Heart left ventricle (tissue), 16 donors: Measurements from ENCODE around the gene ZBTB7B. TPM values are rescaled to one million over a fixed set of nuclear protein-coding genes. Genes with fewer than 3 reads are reported as not detected.
A peak's percentile ranks its signal among the peaks of the same experiment; 100 is the strongest.
"Not testable (repeated sequence)": the region's sequence is repeated elsewhere in the genome, so short reads cannot be mapped to it uniquely, and the experiment has no call there.

Source experiments
- ATAC-seq, 4 donors: fragments of 200-7000 bp; cut with Tn5 transposase; one replicate each; pipeline ENCODE4 v1.9.1; 2020 to 2022; ENCODE audit warnings: moderate library complexity in 4 of 4, mild to moderate bottlenecking in 3 of 4, moderate number of reproducible peaks in 1 of 4
- DNase-seq, 5 donors: peaks; one replicate each; pipeline ENCODE4 v3.0.0-alpha.2; 2020
- H3K27ac ChIP-seq, 12 donors: fragments of 200-600 bp; sonication (generic) in 4 of 12; one replicate each; pipeline versions ENCODE4 v1.5.0 to v1.8.0; 2016 to 2022; ENCODE audit warnings: mild to moderate bottlenecking in 2 of 12
- H3K27me3 ChIP-seq, 9 donors: fragments of 200-600 bp; sonication (generic) in 2 of 9; one replicate each; pipeline versions ENCODE4 v1.5.1 to v1.8.0; 2016 to 2022; ENCODE audit warnings: mild to moderate bottlenecking in 3 of 9
- H3K36me3 ChIP-seq, 9 donors: fragments of 200-600 bp; sonication (generic) in 2 of 9; one replicate each; pipeline versions ENCODE4 v1.5.0 to v1.8.0; 2018 to 2022; ENCODE audit warnings: mild to moderate bottlenecking in 2 of 9
- H3K4me1 ChIP-seq, 12 donors: fragments of 200-600 bp; sonication (generic) in 4 of 12; one replicate each; pipeline versions ENCODE4 v1.5.0 to v1.8.0; 2016 to 2022; ENCODE audit warnings: mild to moderate bottlenecking in 3 of 12
- H3K4me3 ChIP-seq, 12 donors: fragments of 200-600 bp; sonication (generic) in 4 of 12; one replicate each; pipeline versions ENCODE4 v1.5.0 to v1.8.0; 2017 to 2022; ENCODE audit warnings: mild to moderate bottlenecking in 9 of 12, moderate library complexity in 4 of 12
- H3K9me3 ChIP-seq, 12 donors: fragments of 200-600 bp; sonication (generic) in 4 of 12; one replicate each; pipeline versions ENCODE4 v1.5.0 to v1.8.0; 2016 to 2022; ENCODE audit warnings: mild to moderate bottlenecking in 1 of 12
- POLR2A ChIP-seq, 2 donors: fragments of 450-650 bp; IDR thresholded peaks; one replicate each; pipeline ENCODE4 v1.6.1; 2017; ENCODE audit warnings: antibody characterized with exemption in 2 of 2, mild to moderate bottlenecking in 2 of 2, moderate library complexity in 2 of 2
- WGBS, 4 donors: extraction: QIAGEN DNeasy Blood & Tissue Kit in 2 of 4; methylation state at CpG; one replicate each; pipeline versions ENCODE4 v1.1.5 to v1.1.7; 2013 to 2018; 5-methylcytosine and 5-hydroxymethylcytosine counted together
- intact Hi-C, 10 donors: fragments of 100-400 bp; cut with DNase I; formaldehyde crosslinking; loops; one replicate each; pipeline versions ENCODE4 v1.11.1 to v1.14.2; 2022
- polyA plus RNA-seq, 2 donors: library from polyadenylated mRNA; stranded (reverse); fragments of 200-250 nt; gene quantifications; one replicate each; pipeline ENCODE4 v1.2.3, GENCODE V29; 2013
- total RNA-seq, 9 donors: library from RNA; depleted of rRNA in 2 of 9; stranded (reverse); fragments of >200 nt in 2 of 9; fragmentation: NEBNext Ultra II Directional in 3 of 9; extraction: Animal tissue kit (Norgen Biotek cat#: 25700) in 3 of 9; gene quantifications; one replicate each; pipeline versions ENCODE4 v1.1.0 to v1.2.4, GENCODE V29; 2016 to 2023
- TF ChIP-seq, protein P1 (sequence below), 12 donors: fragments of 200-600 bp; sonication (generic) in 4 of 12; IDR thresholded peaks; one replicate each; pipeline versions ENCODE4 v1.5.0 to v1.8.0; 2018 to 2022; ENCODE audit warnings: antibody characterized with exemption in 12 of 12, mild to moderate bottlenecking in 5 of 12
- donor health status: ischemic (EF 13 %, LVEDD 7.1; RV severe dilation, severe dysfunction).
- donor health status: healthy with polysubstance abuse.
- donor health status: DM: no; HTN: yes; CAD: no.
- donor health status: DM: no; HTN: no; CAD: no.
- donor health status: ischemic (EF 25% LVEDD 6.9; RV normal size, moderate dysfunction).
- donor health status: ischemic (EF 25% LVEDD 5.7; RV mildly dilated, moderate dysfunction).
- donor health status: healthy.
- donor health status: DM: yes; HTN: yes; CAD: no.
- donor health status: ischemic (EF 35%, LVEDD 5.7; RV mildly dilated, moderate dysfunction).
- donor health status: nonischemic (EF 11% LVEDD 7.7; RV severe dilation, severe dysfunction).
- donor health status: DM: yes; HTN: yes; CAD: no.
- donor health status: PGD.
- donor health status: ischemic (EF 29% LVEDD 5.4; RV normal size, mild dysfunction).
- donor health status: nonischemic (EF 23%, LVEDD 6.1; RV moderate dilation, normal function).

The ZBTB7B gene
- total and polyA plus RNA-seq, 11 donors, result 29.5 to 103 (median 46.6) TPM

DNA sequence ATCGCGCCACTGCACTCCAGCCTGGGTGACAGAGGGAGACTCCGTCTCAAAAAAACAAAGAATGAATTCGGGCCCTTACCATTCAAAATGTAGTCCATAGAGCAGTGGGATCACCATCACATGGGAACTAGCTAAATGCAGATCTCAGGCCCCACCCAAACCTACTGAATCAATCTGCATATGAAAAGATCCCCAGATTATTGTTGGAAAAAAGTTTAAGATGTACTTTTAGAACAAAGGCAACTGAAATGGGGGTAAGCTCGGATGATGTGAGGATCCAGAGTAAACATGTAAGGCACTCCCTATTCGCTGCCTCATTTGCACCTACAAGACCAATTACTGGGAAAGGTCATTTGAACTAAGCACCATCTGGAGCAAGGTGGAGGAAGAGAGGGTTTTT, 20.3 kb upstream of the ZBTB7B start:
- intact Hi-C loops, result loop anchor here in 1 of 10 donors (2.0 kb wide), 1 partner anchor 18 kb away; no protein-coding TSS in a partner anchor
- H3K27ac ChIP-seq, result peak overlapping the region in 6 of 12 donors; percentile 29 to 79 (median 48)
- DNase-seq, result no peak
- WGBS, 4 donors, result 65 to 70% (median 67%) methylated on average over 6 of the region's 6 CpGs
- no peak for TF ChIP-seq POLR2A (IDR thresholded peaks at IDR 0.05)
- peaks cover 3 to 27% (median 14%) of the 10 kb centered on the region in 12 donors for H3K4me1 ChIP-seq
- peaks cover 0 to 21% (median 8%) of the 10 kb centered on the region in 9 donors for H3K36me3 ChIP-seq
- ATAC-seq, result no peak
- no peaks in the 10 kb centered on the region for H3K27me3 ChIP-seq
- H3K4me3 ChIP-seq, result peak overlapping the region in 11 of 12 donors; percentile 10 to 87 (median 71)
- H3K9me3 ChIP-seq, result no peaks in the 10 kb centered on the region

GRCh38 chr1:154982897-154983648, 19.5 kb upstream of the ZBTB7B start, which contains the start of gene FLAD1:
Gene FLAD1, plus strand, starts transcription at chr1:154983344. Its CDS starts 351 bp downstream, at chr1:154983695.
- Histone ChIP-seq H3K4me1 (peaks cover 3 to 28% (median 14%) of the 10 kb centered on the region in 12 donors), H3K27ac (peak within 1 kb of the TSS in 11 of 12 donors; percentile 48 to 82 (median 76)), H3K36me3 (peaks cover 0 to 29% (median 15%) of the 10 kb centered on the region in 9 donors), H3K9me3 (no peaks in the 10 kb centered on the region), H3K27me3 (no peaks in the 10 kb centered on the region), H3K4me3 (peak within 1 kb of the TSS; percentile 43 to 87 (median 71))
- TF ChIP-seq, protein P1, sequence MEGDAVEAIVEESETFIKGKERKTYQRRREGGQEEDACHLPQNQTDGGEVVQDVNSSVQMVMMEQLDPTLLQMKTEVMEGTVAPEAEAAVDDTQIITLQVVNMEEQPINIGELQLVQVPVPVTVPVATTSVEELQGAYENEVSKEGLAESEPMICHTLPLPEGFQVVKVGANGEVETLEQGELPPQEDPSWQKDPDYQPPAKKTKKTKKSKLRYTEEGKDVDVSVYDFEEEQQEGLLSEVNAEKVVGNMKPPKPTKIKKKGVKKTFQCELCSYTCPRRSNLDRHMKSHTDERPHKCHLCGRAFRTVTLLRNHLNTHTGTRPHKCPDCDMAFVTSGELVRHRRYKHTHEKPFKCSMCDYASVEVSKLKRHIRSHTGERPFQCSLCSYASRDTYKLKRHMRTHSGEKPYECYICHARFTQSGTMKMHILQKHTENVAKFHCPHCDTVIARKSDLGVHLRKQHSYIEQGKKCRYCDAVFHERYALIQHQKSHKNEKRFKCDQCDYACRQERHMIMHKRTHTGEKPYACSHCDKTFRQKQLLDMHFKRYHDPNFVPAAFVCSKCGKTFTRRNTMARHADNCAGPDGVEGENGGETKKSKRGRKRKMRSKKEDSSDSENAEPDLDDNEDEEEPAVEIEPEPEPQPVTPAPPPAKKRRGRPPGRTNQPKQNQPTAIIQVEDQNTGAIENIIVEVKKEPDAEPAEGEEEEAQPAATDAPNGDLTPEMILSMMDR (IDR thresholded peaks at IDR 0.05), result no peak
- TF ChIP-seq POLR2A (IDR thresholded peaks at IDR 0.05), result peak in 1 of 2 donors; percentile 56
- intact Hi-C loops, result loop anchor here in 2 of 10 donors (1.0 to 2.0 kb wide), 2 partner anchors 9 to 18 kb away; partner anchors contain the start of gene CKS1B (in 1 of the 2)
- ATAC-seq (peak; percentile 100), DNase-seq (peak; percentile 95 to 99 (median 97))
- 0 to 1% (median 1%) methylated on average over 26 of the region's 26 CpGs for WGBS, 4 donors

DNA sequence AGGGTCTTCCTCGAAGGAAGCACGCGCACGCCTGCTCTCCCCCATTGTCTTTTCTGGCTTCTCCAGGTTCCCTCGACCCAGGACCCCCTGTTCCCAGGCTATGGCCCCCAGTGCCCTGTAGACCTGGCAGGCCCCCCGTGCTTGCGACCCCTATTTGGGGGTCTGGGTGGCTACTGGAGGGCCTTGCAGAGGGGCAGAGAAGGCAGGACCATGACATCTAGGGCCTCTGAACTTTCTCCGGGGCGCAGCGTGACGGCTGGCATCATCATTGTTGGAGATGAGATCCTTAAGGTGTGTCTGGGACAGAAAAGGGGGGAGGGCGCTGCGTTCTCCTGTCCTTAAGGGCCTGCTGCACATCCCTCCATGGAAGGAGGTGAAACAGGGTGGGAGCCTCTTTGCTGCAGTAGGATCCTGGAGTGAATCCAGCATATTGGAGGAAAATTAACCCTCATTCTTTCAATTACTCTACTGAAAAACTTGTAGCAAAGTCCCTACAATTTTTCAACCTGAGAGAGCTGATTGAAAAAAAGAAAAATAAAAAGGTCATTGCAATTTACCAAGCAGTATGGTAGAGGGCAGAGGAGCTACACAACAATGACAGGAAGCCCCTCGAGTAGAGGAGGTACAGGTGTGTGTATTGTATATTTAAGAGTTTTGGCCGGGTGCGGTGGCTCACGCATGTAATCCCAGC, 18.7 kb upstream of the ZBTB7B start:
- H3K4me1 ChIP-seq, result peaks cover 3 to 28% (median 14%) of the 10 kb centered on the region in 12 donors
- peak overlapping the region; percentile 43 to 87 (median 71) for H3K4me3 ChIP-seq
- WGBS, 4 donors, result 15 to 20% (median 17%) methylated on average over 12 to 17 of the region's 17 CpGs
- H3K27ac ChIP-seq, result peak overlapping the region in 10 of 12 donors; percentile 48 to 82 (median 74)
- no peak for ATAC-seq
- intact Hi-C loops, result loop anchor here in 3 of 10 donors (1.0 to 2.0 kb wide), 3 partner anchors 10 to 17 kb away; partner anchors contain the start of gene CKS1B (in 1 of the 3)
- no peaks in the 10 kb centered on the region for H3K9me3 ChIP-seq
- DNase-seq, result no peak
- no peaks in the 10 kb centered on the region for H3K27me3 ChIP-seq
- no peak for TF ChIP-seq POLR2A (IDR thresholded peaks at IDR 0.05)
- TF ChIP-seq, protein P1 (IDR thresholded peaks at IDR 0.05), result no peak
- H3K36me3 ChIP-seq, result peaks cover 0 to 32% (median 22%) of the 10 kb centered on the region in 9 donors

- peaks cover 0 to 52% (median 44%) of the 10 kb centered on the region in 9 donors for H3K36me3 ChIP-seq
- 85 to 93% (median 89%) methylated on average over 4 of the region's 4 CpGs for WGBS, 4 donors
- H3K27ac ChIP-seq, intact Hi-C loops, H3K9me3 ChIP-seq, DNase-seq, H3K4me3 ChIP-seq, H3K27me3 ChIP-seq, ATAC-seq: not testable (repeated sequence)
- peaks cover 3 to 28% (median 14%) of the 10 kb centered on the region in 12 donors for H3K4me1 ChIP-seq
Measured at GRCh38 chr1:154986736-154987135, 15.9 kb upstream of the ZBTB7B start.
